ENCODE data around the gene PTPRN2. TPM values are rescaled to one million over a fixed set of nuclear protein-coding genes. Genes with fewer than 3 reads are reported as not detected.

PTPRN2 gene
- total RNA-seq, 1 donor = 0.27 TPM

DNA sequence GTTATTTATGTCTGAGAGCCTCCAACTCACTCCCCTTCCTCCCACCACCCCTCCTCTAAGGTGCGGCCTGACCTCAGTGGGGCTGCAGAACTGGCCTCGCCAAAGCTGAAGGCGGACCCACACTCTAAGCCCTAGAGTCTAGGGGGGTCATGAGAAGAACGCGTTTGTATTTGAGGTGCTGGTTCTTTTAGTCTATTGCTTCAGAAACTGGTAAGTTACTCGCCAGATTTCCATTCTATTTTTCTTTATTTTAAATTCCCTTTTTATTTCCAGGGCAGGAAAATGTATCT is 893.3 kb downstream of the PTPRN2 start:
- no peak for DNase-seq (ENCODE audit: low read depth in 2 of 3, low spot score in 2 of 3)

DNA sequence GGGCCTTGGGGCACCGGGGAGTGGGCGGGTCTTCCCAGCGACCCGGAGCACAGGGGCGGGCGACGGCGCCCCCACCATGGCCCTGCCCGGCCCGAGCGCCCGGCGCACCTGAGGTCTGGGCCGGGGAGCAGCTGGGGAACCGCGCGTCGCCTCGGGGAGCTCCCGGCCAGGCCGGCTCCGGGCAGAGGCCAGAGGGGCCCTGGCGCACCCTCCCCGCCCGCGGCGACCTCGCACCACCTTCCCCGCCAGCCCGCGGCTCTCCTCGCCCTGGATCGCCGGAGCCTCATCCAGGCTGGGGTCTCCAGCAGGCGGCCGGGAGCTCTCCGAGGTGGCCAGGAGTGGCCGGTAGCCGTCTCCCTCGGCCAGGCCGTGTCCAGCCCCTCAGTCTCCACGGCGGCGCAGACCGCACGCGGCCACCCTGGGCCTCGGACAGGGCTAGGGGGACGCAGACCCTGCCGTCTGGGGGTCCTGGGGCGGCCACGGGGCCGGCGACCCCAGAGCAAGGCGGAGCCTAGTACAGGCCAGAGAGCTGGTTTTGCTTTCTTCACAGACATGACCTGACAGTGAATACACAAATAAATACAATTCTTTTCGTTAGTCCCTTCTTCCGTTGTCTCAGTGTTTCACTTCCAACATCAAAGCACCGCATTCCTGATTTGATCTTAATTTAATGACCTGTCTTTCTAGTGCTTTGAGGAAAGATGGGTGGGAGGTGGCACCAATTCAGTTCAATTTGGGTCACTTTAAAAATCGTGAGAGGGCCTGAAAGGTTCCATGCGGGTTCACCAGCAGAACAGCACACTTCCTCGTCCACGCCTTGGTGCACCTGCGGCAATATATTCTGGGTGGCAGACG is 893.9 kb downstream of the PTPRN2 start:
- DNase-seq (ENCODE audit: low read depth in 2 of 3, low spot score in 2 of 3) = no peak

DNA sequence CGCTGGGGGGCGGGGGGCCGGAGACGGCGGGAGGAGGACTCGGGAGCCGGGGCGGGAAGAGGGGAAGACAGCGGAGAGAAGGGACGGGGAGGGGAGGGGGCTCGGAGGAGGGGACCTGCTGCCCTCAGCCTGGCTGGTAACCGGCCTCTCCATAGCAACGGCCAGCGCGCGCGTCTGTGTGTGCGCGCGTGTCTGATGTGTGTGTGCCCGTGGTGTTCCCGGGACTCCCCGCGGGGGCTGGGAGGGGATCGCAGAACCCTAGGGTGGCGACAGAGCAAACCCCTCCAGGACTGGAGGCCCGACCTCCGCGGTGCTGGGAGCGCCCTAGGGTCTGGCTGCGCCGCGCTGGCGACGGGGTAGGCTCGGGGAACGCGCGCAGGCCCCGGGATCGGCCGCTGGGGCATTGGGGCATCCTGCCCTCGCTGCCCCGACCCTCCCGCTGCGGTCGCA is 894.5 kb downstream of the PTPRN2 start:
- DNase-seq (ENCODE audit: low read depth in 2 of 3, low spot score in 2 of 3) = no peak

DNA sequence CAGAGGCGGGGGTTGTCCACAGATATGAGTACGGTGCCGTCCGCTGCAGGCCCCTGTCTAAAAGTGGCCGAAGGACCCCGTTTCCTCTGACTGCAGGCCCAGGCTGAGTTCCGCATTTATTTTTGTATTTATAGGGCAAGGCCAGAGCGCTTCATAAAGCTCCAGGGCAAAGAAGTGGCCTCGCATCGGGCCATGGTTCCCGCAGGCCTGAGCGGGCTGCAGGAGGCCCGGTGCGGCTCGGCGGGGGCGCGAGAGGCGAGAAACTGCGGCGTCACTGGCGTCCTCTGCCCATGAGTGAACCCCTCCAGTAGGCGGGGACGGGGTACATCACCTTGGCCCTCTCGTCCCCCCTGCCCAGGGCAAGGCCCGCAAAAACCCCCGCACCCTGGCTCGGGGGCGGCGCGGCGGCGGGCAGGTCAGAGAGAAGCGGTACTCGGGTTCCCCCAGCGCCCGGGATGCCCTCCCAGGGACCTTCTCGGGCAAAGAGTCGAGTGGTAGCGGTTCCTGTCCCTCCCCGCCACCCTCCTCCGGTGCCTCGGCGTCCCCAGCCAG is 895.1 kb downstream of the PTPRN2 start:
- no peak for DNase-seq (ENCODE audit: low read depth in 2 of 3, low spot score in 2 of 3)

DNA sequence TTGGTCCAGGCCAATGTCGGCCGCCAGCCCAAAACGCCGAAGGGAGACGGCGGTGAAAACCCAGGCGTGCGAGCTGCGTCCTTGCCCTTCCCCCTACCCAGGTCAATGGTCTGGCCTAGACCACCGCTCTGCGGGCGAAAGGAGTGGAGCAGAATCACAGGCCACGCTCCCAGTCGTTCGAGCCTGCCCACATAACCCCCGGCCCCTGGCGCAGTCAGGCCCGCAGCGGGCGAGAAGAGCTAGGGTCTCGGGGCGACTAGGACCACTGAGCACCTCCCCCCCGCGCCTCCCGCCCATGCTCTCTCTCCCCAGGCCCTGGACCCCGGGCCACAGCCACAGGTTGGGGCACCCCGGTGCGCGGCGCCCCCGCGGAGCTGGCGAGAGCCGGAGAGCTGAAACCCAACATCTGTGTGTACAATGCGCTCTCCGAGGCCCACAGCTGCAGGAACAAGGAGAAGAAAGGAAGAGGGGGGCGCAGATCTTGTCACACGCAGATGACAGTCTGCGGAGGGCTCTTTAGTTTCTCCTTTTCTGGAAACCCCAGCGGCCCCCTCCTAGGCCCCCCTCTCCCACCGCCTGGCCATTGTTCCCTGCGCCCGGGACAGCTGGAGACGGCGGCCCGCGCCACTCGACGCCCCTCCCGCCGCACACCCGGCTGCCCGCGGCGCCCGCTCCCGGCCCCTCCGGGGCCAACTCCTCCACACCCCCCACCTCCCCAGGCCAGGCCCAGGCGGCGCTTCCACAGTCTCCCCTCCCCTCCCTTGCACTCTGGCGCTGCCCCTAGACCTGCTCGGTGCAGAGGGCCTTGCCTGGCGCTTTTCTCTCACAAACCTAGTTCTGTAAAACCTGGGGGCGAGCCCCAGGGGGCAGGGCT is 895.8 kb downstream of the PTPRN2 start:
- no peak for DNase-seq (ENCODE audit: low read depth in 2 of 3, low spot score in 2 of 3)

DNA sequence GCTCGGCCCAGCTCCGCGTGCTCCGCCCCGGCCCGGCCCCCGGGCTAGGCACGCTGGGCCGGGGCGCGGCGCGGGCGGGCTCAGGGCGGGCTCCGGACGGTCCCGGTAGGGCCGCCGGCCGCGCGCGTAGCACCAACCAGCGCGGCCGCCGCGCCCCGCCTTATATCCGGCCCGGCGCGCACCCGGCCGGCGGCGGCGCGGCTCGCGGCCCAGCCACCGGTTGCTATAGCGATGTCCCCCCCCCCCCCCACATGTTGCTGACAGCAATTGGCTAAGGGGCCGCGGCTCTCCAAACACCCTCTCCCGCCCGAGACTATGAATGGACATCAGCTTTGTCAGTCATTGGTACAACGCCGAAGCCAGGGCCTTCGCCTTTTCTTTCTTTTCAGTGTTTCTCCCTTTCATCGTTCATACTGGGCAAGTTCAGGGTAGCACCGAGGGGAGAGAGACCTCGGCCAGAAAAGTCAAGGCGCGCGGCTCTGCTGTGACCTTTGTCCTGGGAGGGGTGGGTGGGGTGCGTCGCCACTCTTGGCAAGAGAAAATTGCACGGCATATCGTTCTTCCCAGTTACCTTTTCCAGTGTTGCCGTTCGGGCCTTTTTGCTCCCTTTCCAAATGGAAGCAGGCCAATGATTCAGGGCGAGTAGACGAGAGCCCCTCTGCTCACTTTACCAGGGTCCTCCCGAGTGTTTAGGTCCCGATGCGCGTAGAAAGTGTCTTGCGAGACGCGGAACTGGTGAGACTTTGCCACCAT is 896.6 kb downstream of the PTPRN2 start:
- DNase-seq (ENCODE audit: low read depth in 2 of 3, low spot score in 2 of 3) = no peak

DNA sequence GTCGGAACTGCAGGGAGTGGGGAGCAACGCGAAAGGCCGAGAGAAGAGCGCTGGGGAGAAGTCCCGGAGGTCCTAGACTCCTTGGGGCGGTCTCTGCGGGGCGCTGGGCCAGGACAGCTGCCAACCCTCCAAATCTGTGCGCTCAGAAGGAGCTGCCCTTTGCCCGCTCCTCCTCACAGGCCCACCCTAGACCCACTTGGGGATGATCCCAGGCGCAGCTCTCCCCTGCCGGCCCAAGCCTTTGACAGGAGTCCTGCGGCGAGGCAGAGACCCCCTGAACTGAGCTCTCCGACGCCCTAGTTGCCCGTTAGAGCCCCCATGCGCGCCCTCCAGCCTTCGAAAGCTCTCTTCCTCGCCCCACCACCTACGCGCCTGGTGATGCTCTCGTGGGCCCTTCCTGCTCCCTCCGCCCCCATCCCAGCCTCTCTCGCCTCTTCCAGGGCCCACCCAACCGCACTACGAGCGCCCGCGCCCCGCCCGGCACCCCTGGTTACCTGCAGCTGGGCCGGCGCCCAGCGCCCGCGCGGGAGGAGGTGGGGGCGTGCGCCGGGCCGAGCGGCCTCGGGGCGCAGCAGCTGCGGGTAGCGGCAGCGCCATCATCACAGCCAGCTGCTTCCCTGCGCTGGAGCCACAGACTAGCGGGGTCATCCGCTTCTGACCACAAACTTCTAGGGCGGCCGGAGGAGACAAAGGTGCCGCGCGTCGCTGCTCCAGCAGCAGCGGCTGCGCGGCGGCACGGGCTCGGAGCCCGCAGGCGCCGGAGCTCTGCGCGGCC is 897.4 kb downstream of the PTPRN2 start:
- DNase-seq (ENCODE audit: low read depth in 2 of 3, low spot score in 2 of 3) = peak in 1 of 3 donors; percentile 42

DNA sequence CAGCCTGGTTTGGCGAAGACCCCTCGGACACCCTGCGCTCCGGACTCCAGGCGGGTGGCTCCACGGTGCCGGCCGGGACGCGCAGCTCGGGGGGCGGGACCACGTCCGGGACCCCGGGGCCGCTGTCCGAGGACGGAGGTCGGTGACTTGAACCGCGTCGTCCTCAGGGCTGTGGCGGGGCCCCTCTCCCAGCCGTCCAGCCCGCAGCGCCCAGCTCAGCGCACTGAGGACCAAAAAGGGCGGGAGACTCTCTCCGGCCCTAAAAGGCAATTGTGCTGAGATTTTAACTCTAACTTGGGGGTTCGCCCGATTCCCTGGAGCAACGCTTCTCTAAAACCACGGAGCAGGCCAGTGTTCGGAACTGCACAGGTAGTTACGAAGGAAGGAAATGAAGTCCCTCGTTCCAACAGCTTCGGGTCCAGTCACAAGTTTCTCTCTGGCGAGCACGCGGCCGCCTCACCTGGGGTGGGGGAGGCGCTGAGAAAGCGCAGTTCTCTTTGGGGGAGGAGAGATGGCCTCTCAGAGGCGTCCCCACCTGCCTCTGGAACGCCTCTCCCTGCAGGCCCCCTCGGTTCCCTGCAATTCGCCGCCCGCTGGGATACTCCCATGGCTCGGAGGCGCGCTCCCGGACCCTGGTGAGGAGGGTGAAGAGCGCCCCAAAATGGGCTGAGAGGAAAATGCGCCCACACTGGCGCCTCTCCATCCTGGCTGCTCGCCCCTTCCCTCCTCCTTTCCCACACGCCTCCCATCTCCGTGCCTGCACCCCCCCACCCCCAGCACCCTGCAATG is 898.2 kb downstream of the PTPRN2 start:
- no peak for DNase-seq (ENCODE audit: low read depth in 2 of 3, low spot score in 2 of 3)

DNA sequence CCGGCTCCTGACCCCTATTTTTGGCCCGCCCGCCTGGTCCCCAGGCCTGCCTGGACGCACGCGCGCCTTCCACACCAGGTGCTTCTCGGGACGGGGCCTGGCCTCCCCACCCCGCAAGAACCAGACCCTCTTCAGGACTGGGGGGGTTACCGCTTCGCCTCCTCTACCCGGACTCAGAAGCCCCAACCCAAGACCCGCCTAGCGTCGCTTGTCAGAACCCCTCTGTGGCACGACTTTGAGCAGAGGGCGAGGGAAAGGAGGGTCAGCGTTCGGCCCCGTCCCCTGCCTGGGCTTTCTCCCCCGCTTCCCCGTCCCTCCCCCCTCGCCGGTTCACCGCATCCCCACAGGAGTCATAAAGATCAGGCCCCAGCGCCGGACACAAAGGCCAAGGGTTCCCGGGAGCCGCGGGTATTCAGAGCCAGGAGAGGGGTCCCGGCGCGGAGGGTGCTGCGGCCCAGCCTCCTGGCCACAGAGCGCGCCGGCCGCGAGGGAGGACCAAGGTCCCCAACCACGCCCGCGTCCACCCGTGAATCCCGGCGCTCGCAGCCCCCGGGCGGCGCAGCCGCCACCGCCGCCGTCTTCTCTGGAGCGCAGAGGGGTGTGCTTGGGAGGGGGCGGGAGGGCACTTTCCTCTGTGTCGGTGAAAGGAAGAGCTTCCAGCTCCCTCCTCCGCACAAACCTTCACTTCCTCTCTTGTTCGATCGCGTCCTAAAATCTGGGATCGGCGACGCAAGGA is 898.9 kb downstream of the PTPRN2 start:
- DNase-seq (ENCODE audit: low read depth in 2 of 3, low spot score in 2 of 3) = no peak

DNA sequence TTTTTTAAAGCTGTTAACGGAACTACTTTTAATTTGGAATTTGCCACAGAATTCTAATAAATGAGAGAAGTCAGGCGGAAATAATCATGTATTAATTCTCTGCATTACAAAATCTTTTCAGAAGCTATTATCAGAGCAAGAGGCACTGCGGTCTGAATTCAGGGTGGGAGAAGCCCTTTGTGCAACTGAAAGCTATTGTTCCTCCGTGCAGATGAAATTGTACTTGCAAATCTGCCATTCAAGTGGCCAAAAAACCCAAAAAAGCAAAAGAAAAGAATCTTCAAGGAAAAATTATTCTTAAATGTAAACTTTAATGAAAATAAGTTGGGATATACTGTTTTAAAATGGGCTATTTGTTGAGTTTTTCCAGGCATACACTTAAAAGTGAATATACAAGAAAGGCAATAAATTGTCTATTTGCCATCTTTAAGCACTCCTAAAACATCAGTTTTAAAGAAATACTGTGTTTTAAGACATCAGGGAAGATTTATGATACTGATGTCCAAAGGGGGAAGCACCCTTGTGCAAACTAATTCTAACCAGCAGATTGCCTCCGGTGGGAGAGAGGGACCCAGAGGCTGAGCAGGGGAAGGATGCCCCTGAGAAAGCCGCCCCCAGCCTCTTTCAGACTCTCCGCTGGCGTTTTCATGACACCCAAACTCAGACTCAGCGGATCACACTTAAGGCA is 899.6 kb downstream of the PTPRN2 start:
- no peak for DNase-seq (ENCODE audit: low read depth in 2 of 3, low spot score in 2 of 3)

DNA sequence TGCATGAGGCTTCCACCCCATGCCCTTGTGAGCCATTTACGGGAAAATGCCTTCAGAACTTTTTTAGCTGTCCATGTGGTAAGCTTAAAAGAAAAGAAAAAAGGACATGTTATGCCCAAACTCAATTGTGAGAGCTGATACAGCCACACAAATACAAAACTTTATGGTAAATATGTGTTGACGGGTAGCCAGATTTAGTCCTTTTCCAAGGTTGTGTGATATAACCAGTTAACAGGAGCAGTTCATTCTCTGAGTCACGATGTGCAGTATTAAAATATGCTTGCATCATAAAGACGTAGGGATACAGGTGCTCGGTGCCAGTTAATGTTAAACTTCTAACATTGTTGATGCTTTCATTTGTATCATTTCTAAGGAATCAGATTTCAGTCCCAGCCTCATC is 900.5 kb downstream of the PTPRN2 start:
- no peak for DNase-seq (ENCODE audit: low read depth in 2 of 3, low spot score in 2 of 3)

DNA sequence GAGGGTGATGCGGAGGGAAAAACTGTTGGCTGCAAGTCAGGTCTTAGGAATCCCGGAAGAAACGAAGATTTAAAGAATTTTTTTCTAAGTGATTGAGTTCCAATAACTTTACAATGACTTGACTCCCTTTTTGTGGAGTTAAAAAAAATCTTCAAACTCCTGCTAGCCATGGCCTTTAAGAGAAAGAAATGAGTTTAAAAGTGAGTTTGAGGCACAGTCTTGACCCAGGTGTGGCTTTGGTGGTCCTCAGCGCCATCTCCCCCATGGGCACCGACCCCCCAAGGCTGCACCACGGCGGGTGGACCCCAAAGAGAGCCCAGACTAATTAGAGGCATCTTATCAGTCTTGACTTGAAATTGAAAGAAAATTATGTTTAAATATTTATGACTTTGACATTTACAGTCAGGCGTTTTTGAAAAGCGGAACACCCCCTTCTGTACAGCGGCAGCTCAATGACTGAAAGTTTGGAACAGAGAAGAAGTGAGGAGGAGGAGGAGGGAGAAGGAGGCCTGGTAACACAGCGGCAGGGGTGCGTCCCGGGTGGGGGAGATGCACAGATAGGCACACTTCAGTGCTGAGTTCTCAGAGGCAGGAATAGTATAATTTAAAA is 901.2 kb downstream of the PTPRN2 start:
- DNase-seq (ENCODE audit: low read depth in 2 of 3, low spot score in 2 of 3) = peak in 1 of 3 donors; percentile 57

DNA sequence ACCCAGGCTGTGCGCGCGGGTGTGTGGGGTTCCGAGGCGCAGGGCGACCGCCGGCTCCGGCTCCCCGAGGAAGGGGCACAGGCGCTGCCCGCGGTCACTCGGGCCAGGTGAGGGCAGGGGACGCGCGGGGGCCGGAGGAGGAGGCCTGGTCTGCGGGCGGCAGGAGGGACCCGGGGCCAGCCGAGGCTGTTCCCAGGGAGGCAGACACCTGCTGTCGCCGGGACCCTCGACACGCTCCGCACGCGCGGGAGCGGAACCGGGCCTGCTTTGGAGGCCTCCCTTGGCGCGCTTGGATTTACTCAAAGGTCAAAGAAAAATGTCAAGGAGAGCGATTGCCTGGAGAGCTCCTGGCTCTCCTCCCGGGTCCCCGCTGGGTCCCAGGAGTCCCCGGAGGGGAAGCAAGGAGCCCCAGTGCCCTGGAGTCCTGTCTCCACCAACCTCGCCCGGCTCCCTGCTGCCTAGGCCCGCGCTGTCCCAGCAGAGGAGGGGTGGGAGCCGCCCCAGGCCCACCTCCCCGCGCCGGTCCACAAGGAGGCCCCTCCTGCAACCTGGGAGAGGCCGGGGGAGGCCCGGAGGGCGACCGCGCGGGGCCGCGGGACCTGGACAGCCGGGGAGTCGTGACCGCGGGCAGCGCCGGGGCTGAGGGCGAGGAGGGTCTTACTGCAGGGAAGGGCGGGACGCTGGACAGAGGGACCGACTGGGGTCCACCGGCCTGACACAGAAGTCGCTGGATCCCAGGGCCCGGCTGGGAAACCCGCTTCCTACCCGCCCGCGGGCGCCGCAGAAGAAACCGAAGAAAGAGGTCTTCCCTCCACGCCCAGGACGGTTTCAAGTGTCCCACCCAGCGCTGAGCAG is 902.0 kb downstream of the PTPRN2 start:
- no peak for DNase-seq (ENCODE audit: low read depth in 2 of 3, low spot score in 2 of 3)

DNA sequence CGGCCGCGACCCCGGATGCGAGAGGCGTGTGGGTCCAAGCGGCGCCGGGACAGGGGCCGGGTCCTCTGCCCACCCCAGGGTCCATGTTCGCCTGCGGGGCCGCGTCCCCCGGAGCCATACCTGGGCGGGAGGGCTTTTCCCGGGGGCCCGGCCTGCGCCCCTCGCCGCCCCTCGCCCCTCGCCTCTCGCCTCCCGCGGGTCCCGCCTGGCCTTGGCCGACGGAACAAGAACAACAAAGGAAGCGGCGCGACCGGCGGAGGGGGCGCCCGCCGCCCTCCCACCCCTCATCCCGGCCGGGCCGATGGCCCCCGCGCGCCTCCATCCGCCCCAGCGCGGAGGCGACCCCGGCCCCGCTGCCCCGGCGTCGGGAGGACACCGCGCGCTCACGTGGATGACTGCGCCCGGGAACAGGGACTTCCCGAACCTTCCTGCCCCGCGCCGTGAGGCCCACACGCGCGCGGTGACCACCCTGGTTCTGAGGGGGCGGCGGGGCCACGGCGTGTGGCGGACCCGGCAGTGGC is 902.7 kb downstream of the PTPRN2 start:
- no peak for DNase-seq (ENCODE audit: low read depth in 2 of 3, low spot score in 2 of 3)

DNA sequence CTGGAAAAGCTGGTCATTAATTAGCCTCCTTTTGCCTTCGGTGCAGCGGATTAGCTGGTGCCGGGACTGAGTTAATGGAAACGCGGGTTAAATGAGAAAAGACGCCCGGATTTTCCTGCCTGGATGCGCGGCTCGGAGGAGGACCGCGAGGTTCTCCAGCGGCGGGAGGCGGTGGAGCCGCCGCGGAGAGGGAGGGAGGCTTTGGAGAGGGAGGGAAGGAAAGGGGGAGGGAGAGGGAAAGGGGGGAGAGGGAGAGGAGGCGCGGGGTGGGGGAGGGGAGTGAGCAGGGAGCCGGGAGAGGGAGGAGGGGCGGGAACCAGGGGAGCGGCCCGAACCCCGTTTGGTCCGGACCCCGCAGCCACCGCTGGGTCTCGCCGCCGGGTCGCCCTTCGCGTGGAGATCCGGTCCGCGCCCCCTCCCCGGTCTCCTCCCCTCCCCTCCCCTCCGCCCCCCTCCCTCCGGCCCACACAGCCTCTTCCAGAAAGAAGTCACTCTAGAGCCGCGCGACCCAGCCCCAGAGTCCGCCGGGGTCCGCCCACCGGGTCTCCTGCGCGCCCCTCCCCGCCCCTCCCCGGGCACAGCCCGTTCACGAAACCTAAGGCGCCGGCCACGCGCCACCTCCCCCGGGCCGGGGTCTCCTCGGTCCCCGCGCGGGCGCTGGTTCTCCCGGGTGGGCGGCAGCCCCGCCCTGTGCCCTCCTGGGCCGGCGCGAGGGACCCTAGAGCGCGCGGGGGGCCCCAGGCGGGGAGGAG is 903.3 kb downstream of the PTPRN2 start:
- no peak for DNase-seq (ENCODE audit: low read depth in 2 of 3, low spot score in 2 of 3)

DNA sequence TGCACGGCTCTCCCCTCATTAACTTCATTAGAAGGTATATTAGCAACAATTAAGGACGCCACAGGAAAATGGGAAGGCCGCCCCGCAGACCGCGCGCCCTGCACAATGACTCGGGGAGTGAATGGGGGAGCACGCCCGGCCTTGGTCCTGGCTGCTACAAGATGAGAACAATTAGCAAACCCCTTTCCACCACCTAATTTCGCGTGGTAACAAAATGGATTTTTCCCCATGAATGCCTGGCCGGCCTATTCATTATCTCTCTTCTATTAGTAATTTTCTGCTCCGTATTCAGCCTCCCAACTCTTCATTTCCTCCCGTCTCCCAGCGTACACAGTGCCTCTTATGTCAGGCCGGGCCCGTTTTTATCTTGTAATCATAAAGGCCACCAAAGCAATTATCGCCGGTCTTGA is 903.9 kb downstream of the PTPRN2 start:
- DNase-seq (ENCODE audit: low read depth in 2 of 3, low spot score in 2 of 3) = no peak
